Kidney epithelial cell (primary cell): Measurements from ENCODE around the gene GRIA4. TPM values are rescaled to one million over a fixed set of nuclear protein-coding genes. Genes with fewer than 3 reads are reported as not detected.

Experiments used
- DNase-seq: peaks from one replicate; pipeline ENCODE4 v3.0.0-alpha.2; 2010; ENCODE audit warnings: low read depth
- H3K27me3 ChIP-seq: 2 replicates; pipeline ENCODE4 v1.6.0; 2011; ENCODE audit warnings: low read length; ENCODE audit not compliant: control insufficient read depth, insufficient read depth
- H3K36me3 ChIP-seq: 2 replicates; pipeline ENCODE4 v1.5.1; 2011; ENCODE audit warnings: low read length; ENCODE audit not compliant: control insufficient read depth, insufficient read depth
- H3K4me3 ChIP-seq: 2 replicates; pipeline ENCODE4 v1.5.1; 2011; ENCODE audit warnings: low read depth, mild to moderate bottlenecking, control low read depth, low read length
- CTCF ChIP-seq: IDR thresholded peaks from 2 replicates; pipeline ENCODE4 v1.5.1; 2011; ENCODE audit warnings: mild to moderate bottlenecking, moderate library complexity, low read length, control low read depth, inconsistent platforms; ENCODE audit not compliant: insufficient read depth, poor library complexity, severe bottlenecking
- total RNA-seq: library from RNA; depleted of rRNA; stranded (reverse); fragments of >200 nt; gene quantifications from 2 replicates; pipeline ENCODE4 v1.2.3, GENCODE V29; 2015

The GRIA4 gene
- total RNA-seq, 1 donor from 2014 or later, result not detected

DNA sequence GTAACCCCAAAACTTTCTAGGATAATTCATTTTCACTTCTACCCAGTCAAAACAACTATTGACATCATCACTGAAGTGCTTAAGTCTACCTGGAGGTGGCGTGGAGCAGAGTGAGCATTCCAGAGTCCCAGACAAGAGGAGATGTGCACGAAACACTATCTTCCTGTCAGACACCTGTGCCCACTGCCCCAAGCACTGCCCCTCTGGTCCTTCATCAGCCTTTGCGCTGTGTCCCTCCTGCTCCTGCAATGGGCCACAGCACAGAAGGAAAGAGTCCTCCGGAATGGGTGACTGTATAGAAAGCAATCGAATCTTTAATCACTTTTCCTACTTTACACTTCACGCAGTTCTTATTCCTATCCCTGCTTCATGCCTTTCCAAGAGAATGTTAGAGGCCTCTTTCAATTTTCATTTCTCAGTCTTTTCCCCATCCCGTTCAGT is 512 bp upstream of the GRIA4 start:
- peaks cover 29% of the 10 kb centered on the region for H3K27me3 ChIP-seq
- peak; percentile 67 for TF ChIP-seq CTCF
- H3K4me3 ChIP-seq, result no peak overlapping the region
- no peaks in the 10 kb centered on the region for H3K36me3 ChIP-seq
- DNase-seq, result no peak

- DNase-seq, result no peak
- H3K36me3 ChIP-seq, result no peaks in the 10 kb centered on the region
- H3K4me3 ChIP-seq, result peak overlapping the region; percentile 23
- peaks cover 29% of the 10 kb centered on the region for H3K27me3 ChIP-seq
- TF ChIP-seq CTCF, result no peak
Observed at GRCh38 chr11:105610871-105611571, 1.1 kb downstream of the GRIA4 start.

DNA sequence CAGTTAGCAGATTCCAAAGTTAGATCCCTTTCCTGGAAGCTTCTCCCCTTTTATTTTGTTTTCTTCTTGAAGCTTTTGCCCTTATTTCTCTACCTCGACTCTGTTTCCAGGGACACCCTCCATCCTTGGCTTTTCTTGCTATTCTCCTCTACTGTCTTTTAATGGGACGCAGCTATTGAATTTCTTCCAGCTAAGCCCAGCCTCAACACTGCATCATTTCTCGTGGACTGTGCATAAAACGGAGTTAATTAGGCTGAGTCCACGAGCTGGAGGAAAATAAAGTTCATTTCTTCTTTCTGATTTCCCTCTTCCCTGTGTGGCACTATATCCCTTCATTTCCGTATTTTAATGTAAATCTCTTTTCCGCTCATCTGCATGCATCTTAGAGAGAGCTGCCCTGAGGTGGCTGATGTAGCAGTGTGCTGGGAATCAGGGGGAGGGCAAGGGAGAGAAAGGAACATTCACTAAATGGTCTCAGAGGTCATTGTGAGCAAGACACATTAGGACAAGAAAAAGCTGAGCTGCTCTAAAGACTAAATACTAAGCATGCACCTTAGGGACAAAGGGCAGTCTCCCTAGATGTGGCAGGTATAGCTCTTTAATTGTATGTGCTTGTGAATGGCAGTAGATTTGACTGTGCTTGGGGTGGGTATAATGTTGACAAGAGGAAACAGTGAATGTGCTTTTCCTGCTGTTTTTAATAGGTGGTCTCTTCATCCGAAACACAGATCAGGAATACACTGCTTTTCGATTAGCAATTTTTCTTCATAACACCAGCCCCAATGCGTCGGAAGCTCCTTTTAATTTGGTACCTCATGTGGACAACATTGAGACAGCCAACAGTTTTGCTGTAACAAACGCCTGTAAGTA is 1.9 kb downstream of the GRIA4 start:
- Histone ChIP-seq H3K36me3 (no peaks in the 10 kb centered on the region), H3K27me3 (peaks cover 29% of the 10 kb centered on the region), H3K4me3 (no peak overlapping the region)
- DNase-seq, result no peak
- TF ChIP-seq CTCF, result no peak

GRCh38 chr11:105612771-105613170 is 2.9 kb downstream of the GRIA4 start:
- no peaks in the 10 kb centered on the region for H3K36me3 ChIP-seq
- no peak for TF ChIP-seq CTCF
- peaks cover 29% of the 10 kb centered on the region for H3K27me3 ChIP-seq
- no peak overlapping the region for H3K4me3 ChIP-seq
- no peak for DNase-seq

GRCh38 chr11:105613183-105613582 is 3.3 kb downstream of the GRIA4 start:
- H3K36me3 ChIP-seq, result no peaks in the 10 kb centered on the region
- DNase-seq, result no peak
- H3K27me3 ChIP-seq, result peaks cover 29% of the 10 kb centered on the region
- H3K4me3 ChIP-seq, result no peak overlapping the region
- TF ChIP-seq CTCF, result no peak
